ENCODE results near the gene REXO5. TPM values are rescaled to one million over a fixed set of nuclear protein-coding genes. Genes with fewer than 3 reads are reported as not detected.
A peak's percentile ranks its signal among the peaks of the same experiment; 100 is the strongest.
"Not testable (repeated sequence)": the region's sequence is repeated elsewhere in the genome, so short reads cannot be mapped to it uniquely, and the experiment has no call there.

Gene REXO5
- total RNA-seq, 1 donor from 2014 or later: 5.9 TPM

- Mint-ChIP-seq H3K9me3 (ENCODE audit: unreplicated experiment) (no peaks in the 10 kb centered on the region), H3K36me3 (ENCODE audit: unreplicated experiment) (no peaks in the 10 kb centered on the region), H3K27me3 (ENCODE audit: unreplicated experiment) (no peaks in the 10 kb centered on the region), H3K27ac (ENCODE audit: unreplicated experiment) (no peak overlapping the region), H3K4me3 (ENCODE audit: unreplicated experiment) (no peak overlapping the region), H3K4me1 (ENCODE audit: low read depth, unreplicated experiment) (no peaks in the 10 kb centered on the region)
- no peak for DNase-seq
- peak; percentile 24 for TF ChIP-seq CTCF (IDR thresholded peaks at IDR 0.05; ENCODE audit: partially characterized antibody, unreplicated experiment)
Observed at GRCh38 chr16:20799599-20799998, 6.7 kb upstream of the REXO5 start.

GRCh38 chr16:20801278-20801677, 5.0 kb upstream of the REXO5 start:
- no peak for DNase-seq
- Mint-ChIP-seq H3K9me3 (ENCODE audit: unreplicated experiment) (no peaks in the 10 kb centered on the region), H3K4me3 (ENCODE audit: unreplicated experiment) (no peak overlapping the region), H3K27ac (ENCODE audit: unreplicated experiment) (no peak overlapping the region), H3K36me3 (ENCODE audit: unreplicated experiment) (no peaks in the 10 kb centered on the region), H3K27me3 (ENCODE audit: unreplicated experiment) (no peaks in the 10 kb centered on the region), H3K4me1 (ENCODE audit: low read depth, unreplicated experiment) (no peaks in the 10 kb centered on the region)
- TF ChIP-seq CTCF (IDR thresholded peaks at IDR 0.05; ENCODE audit: partially characterized antibody, unreplicated experiment): no peak

- Mint-ChIP-seq H3K36me3 (ENCODE audit: unreplicated experiment) (no peaks in the 10 kb centered on the region), H3K27ac (ENCODE audit: unreplicated experiment) (no peak overlapping the region), H3K27me3 (ENCODE audit: unreplicated experiment) (no peaks in the 10 kb centered on the region), H3K9me3 (ENCODE audit: unreplicated experiment) (no peaks in the 10 kb centered on the region), H3K4me3 (ENCODE audit: unreplicated experiment) (no peak overlapping the region), H3K4me1 (ENCODE audit: low read depth, unreplicated experiment) (no peaks in the 10 kb centered on the region)
- DNase-seq: no peak
- TF ChIP-seq CTCF (IDR thresholded peaks at IDR 0.05; ENCODE audit: partially characterized antibody, unreplicated experiment): no peak
Observed at GRCh38 chr16:20803192-20803560, 3.2 kb upstream of the REXO5 start.

- H3K36me3 Mint-ChIP-seq (ENCODE audit: unreplicated experiment): no peaks in the 10 kb centered on the region
- no peaks in the 10 kb centered on the region for H3K27me3 Mint-ChIP-seq (ENCODE audit: unreplicated experiment)
Observed at GRCh38 chr16:20803561-20804214, 2.6 kb upstream of the REXO5 start.

GRCh38 chr16:20805684-20806167, 601 bp upstream of the REXO5 start:
- not testable (repeated sequence) for DNase-seq; H3K4me1 Mint-ChIP-seq (ENCODE audit: low read depth, unreplicated experiment); H3K9me3 Mint-ChIP-seq (ENCODE audit: unreplicated experiment); H3K27me3 Mint-ChIP-seq (ENCODE audit: unreplicated experiment); H3K36me3 Mint-ChIP-seq (ENCODE audit: unreplicated experiment)
- Mint-ChIP-seq H3K4me3 (ENCODE audit: unreplicated experiment) (peak overlapping the region; percentile 98), H3K27ac (ENCODE audit: unreplicated experiment) (peak overlapping the region; percentile 93)

More at GRCh38 chr16:20803561-20804214, 2.6 kb upstream of the REXO5 start:
- no peaks in the 10 kb centered on the region for H3K4me1 Mint-ChIP-seq (ENCODE audit: low read depth, unreplicated experiment)
- no peak for TF ChIP-seq CTCF (IDR thresholded peaks at IDR 0.05; ENCODE audit: partially characterized antibody, unreplicated experiment)
- no peaks in the 10 kb centered on the region for H3K9me3 Mint-ChIP-seq (ENCODE audit: unreplicated experiment)
- no peak overlapping the region for H3K4me3 Mint-ChIP-seq (ENCODE audit: unreplicated experiment)
- no peak for DNase-seq
- H3K27ac Mint-ChIP-seq (ENCODE audit: unreplicated experiment): no peak overlapping the region

Data from glutamatergic neuron (in vitro differentiated cells).